Kidney tubule cell (primary cell): ENCODE data around the gene DIRAS2.
A peak's percentile ranks its signal among the peaks of the same experiment; 100 is the strongest.

ENCODE experiments used
- DNase-seq: peaks from one replicate; pipeline ENCODE4 v3.0.0-alpha.2; 2018; ENCODE audit warnings: low spot score

The DIRAS2 gene

GRCh38 chr9:90612957-90613356, 29.7 kb downstream of the DIRAS2 start:
- no peak for DNase-seq

- no peak for DNase-seq
Measured at GRCh38 chr9:90611568-90611967, 31.1 kb downstream of the DIRAS2 start.

GRCh38 chr9:90611121-90611520, 31.5 kb downstream of the DIRAS2 start:
- DNase-seq = no peak

- peak; percentile 62 for DNase-seq
Measured at GRCh38 chr9:90607701-90608516, 34.7 kb downstream of the DIRAS2 start.

GRCh38 chr9:90600029-90600428, 42.6 kb downstream of the DIRAS2 start:
- DNase-seq = no peak

GRCh38 chr9:90598191-90598590, 44.4 kb downstream of the DIRAS2 start:
- no peak for DNase-seq

GRCh38 chr9:90593646-90594045, 49.0 kb downstream of the DIRAS2 start:
- no peak for DNase-seq

- peak; percentile 2 for DNase-seq
Measured at GRCh38 chr9:90580576-90580975, 62.0 kb downstream of the DIRAS2 start.

GRCh38 chr9:90579181-90579580, 63.4 kb downstream of the DIRAS2 start:
- DNase-seq = no peak

GRCh38 chr9:90578126-90578815, 64.4 kb downstream of the DIRAS2 start:
- peak; percentile 63 for DNase-seq

- DNase-seq = no peak
Measured at GRCh38 chr9:90569511-90569910, 73.1 kb downstream of the DIRAS2 start.

- no peak for DNase-seq
Measured at GRCh38 chr9:90568667-90569066, 74.0 kb downstream of the DIRAS2 start.

GRCh38 chr9:90562229-90562628, 80.4 kb downstream of the DIRAS2 start:
- no peak for DNase-seq
